Retinal pigment epithelial cell (primary cell): ENCODE data around the gene FAIM2.

Experiments
- DNase-seq: peaks from one replicate; pipeline ENCODE4 v3.0.0-alpha.2; 2010; ENCODE audit warnings: low read depth
- H3K4me3 ChIP-seq: 2 replicates; pipeline ENCODE4 v1.5.1; 2011; ENCODE audit warnings: mild to moderate bottlenecking, low read length, control low read depth, moderate library complexity
- TF ChIP-seq, protein P1 (sequence below): conservative IDR thresholded peaks from 2 replicates; pipeline ENCODE4 v1.5.1; 2011; ENCODE audit warnings: low read depth, low read length, control low read depth, inconsistent platforms

Gene FAIM2

GRCh38 chr12:49939307-49939706, 35.6 kb upstream of the FAIM2 start:
- TF ChIP-seq, protein P1, sequence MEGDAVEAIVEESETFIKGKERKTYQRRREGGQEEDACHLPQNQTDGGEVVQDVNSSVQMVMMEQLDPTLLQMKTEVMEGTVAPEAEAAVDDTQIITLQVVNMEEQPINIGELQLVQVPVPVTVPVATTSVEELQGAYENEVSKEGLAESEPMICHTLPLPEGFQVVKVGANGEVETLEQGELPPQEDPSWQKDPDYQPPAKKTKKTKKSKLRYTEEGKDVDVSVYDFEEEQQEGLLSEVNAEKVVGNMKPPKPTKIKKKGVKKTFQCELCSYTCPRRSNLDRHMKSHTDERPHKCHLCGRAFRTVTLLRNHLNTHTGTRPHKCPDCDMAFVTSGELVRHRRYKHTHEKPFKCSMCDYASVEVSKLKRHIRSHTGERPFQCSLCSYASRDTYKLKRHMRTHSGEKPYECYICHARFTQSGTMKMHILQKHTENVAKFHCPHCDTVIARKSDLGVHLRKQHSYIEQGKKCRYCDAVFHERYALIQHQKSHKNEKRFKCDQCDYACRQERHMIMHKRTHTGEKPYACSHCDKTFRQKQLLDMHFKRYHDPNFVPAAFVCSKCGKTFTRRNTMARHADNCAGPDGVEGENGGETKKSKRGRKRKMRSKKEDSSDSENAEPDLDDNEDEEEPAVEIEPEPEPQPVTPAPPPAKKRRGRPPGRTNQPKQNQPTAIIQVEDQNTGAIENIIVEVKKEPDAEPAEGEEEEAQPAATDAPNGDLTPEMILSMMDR = no peak
- DNase-seq = no peak
- H3K4me3 ChIP-seq = no peak overlapping the region

GRCh38 chr12:49937639-49938300, 34.1 kb upstream of the FAIM2 start:
- DNase-seq = no peak
- TF ChIP-seq, protein P1 = no peak
- no peak overlapping the region for H3K4me3 ChIP-seq

DNA sequence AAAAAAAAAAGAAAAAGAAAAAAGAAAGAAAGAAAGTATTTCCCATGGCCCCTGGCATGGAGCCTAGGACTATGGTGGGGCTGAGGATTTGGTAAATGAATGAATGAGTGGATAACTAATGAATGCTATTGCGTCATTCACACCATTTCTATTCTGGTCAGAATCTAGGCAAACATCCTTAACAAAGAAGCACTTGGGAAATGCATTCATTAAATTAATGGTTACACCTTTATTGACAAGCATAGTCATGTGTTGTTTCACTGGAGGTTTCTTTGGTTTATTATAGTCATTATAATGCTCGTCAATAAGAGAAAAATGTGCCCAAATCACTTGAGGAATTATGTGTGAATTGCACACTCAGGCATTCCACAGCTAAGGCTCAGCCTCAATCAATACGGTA, 33.2 kb upstream of the FAIM2 start:
- DNase-seq = no peak
- TF ChIP-seq, protein P1 = no peak
- no peak overlapping the region for H3K4me3 ChIP-seq

- TF ChIP-seq, protein P1 = no peak
- H3K4me3 ChIP-seq = no peak overlapping the region
- no peak for DNase-seq
Measured at GRCh38 chr12:49934505-49934904, 30.8 kb upstream of the FAIM2 start.

- TF ChIP-seq, protein P1 = no peak
- DNase-seq = no peak
- no peak overlapping the region for H3K4me3 ChIP-seq
Measured at GRCh38 chr12:49933796-49934195, 30.1 kb upstream of the FAIM2 start.

DNA sequence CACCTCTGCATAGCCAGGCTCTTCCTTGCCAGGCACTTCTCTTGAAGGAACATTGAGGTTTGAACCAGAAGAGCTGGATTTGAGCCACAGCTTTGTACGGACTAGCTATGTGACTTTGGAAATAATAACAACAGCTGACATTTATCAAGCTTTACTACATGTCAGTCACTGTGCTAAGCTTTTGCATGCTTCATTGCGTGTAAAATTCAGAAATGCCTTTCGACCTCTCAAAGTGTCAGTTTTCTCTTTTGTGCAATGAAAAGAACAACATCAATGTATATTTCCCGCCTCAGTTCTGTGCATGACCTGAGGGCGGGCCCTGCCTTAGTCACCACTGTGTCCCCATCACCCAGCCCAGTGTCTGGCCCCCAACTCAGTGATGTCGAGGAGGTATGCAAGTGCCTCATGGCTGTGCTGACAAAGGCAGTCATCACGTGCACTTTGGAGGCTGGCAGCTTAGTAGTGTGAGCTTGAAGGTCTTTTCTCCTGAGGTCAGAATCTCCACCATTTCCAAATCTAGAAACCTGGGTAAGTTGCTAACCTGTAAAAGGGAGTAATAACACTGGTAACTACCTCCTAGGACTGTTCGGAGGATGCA, 28.9 kb upstream of the FAIM2 start:
- DNase-seq = no peak
- no peak overlapping the region for H3K4me3 ChIP-seq
- TF ChIP-seq, protein P1 = no peak

DNA sequence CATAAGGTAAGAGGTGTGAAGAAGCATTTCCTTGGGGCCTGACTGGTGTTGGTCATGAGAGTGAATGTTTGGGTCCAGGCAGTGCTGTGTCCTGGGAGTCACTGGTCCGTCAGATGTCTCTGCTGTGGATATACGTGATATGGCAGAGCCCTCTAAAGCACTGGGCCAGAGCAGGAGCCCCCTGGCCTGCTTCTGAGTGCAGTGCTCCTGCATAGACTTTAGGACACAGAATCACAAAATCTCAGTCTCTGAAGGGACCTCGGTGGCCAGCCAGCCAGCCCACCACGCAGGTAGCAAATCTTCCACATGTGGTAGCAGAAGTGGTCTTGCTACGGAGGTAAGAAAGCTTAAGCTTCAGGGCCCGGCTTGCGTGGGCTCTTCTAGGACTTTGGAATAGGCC, 28.3 kb upstream of the FAIM2 start:
- H3K4me3 ChIP-seq = no peak overlapping the region
- TF ChIP-seq, protein P1 = no peak
- DNase-seq = no peak
